Left renal cortex interstitium (tissue), 4 donors: ENCODE results near the gene USP34. TPM values are rescaled to one million over a fixed set of nuclear protein-coding genes. Genes with fewer than 3 reads are reported as not detected.

Source experiments
- DNase-seq, 4 donors: peaks; one replicate each; pipeline ENCODE4 v3.0.0-alpha.2; 2013; ENCODE audit warnings: low read depth in 4 of 4, low spot score in 2 of 4, missing footprints in 1 of 4
- polyA plus RNA-seq, 4 donors: library from polyadenylated mRNA; unstranded; fragments of 120-200 nt; gene quantifications; one replicate each; pipeline ENCODE4 v1.2.1, GENCODE V29; 2013; ENCODE audit not compliant: insufficient read length in 4 of 4

The USP34 gene
- polyA plus RNA-seq, 4 donors: 97.9 to 178 (median 121) TPM

DNA sequence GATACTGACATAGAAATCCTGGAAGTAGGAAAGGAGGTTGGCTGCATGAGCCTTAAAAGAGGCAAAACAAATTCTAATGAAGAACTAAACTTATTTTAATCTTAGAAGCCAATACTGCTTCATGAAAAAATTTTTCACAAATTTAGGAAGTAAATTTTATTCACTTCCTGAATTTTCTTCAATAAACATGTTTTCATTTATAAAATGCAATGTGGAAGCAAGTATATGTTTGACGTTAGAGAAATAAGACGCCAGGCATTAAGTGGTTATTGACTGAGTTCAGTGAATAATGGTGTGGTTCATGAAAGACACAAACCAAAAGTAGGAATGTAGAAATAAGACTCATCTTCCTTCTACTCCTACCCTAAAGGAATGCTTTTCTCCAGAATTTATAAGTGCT, 136.4 kb downstream of the USP34 start:
- no peak for DNase-seq

DNA sequence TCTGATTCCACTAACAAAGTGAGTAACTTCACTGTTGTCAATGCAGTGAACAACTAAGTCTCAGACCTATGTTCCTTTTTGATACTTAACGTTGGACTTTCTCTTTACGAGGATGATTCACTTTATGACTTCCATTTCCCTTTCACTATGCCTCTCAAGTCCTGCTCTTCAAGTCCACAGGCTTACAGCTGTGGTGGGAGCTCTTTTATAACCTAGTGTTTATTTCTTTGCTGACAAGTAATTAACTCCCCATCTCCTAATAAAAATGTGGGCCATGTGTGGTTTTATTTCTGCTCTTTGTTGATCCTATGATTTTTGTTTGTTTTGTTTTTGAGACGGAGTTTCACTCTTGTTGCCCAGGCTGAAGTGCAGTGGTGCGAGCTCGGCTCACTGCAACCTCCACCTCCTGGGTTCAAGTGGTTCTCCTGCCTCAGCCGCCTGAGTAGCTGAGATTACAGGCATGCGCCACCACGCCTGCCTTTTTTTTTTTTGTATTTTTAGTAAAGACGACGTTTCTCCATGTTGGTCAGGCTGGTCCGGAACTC, 142.1 kb downstream of the USP34 start:
- peak in 1 of 4 donors; percentile 7 for DNase-seq

- no peak for DNase-seq
Measured at GRCh38 chr2:61327173-61327572, 143.7 kb downstream of the USP34 start.

DNA sequence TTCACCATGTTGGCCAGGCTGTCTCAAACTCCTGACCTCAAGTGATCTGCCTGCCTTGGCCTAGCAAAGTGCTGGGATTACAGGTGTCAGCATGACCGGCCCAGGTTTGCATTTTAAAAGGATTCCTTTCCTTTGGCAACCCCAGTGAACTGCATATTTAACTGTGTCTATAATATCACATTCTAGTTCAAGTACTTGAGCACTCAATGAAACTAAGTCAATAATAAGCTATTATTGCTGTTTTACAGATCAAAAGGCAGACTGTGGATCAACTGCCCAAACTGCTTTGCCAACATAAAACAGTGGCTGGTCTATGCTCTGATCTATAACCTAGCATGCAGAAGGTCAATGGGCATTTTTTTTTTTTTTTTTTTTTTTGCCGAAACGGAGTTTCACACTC, 144.5 kb downstream of the USP34 start:
- DNase-seq: no peak

GRCh38 chr2:61320181-61320580, 150.7 kb downstream of the USP34 start:
- no peak for DNase-seq

DNA sequence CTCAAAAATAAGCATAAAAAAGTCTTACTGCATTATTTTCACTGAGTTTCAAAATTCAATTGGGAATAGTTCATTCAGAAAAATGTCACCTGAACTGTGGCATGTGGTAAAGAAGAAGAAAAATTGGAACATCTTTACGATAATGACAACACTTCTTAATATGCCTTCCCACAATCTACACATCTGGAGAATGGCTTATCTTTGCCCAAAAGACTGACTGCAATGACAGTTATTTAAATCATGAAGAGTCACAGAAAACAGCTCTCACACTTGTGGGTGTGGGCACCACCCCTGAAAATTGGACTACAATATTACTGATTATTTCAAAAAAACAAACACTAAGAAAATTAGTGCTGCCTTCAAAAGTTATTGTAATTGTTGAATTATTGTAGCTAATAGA, 152.3 kb downstream of the USP34 start:
- no peak for DNase-seq

DNA sequence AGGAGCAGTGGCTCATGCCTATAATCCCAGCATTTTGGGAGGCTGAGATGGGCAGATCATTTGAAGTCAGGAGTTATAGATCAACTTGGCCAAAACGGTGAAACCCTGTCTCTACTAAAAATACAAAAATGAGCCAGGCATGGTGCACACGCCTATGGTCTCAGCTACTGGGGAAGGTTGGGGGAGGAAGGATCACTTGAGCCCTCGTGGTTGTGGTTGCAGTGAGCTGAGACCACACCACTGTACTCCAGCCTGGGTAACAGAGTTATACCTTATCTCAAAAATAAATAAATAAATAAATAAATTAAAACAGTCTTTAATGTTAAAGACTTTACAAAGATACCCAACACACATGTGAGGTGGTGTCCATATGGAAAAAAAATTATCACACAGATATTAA, 174.9 kb downstream of the USP34 start:
- no peak for DNase-seq

GRCh38 chr2:61291851-61292575, 178.9 kb downstream of the USP34 start:
- DNase-seq: no peak

- DNase-seq: no peak
Measured at GRCh38 chr2:61288070-61288841, 182.6 kb downstream of the USP34 start.

- DNase-seq: no peak
Measured at GRCh38 chr2:61287254-61287653, 183.6 kb downstream of the USP34 start.

DNA sequence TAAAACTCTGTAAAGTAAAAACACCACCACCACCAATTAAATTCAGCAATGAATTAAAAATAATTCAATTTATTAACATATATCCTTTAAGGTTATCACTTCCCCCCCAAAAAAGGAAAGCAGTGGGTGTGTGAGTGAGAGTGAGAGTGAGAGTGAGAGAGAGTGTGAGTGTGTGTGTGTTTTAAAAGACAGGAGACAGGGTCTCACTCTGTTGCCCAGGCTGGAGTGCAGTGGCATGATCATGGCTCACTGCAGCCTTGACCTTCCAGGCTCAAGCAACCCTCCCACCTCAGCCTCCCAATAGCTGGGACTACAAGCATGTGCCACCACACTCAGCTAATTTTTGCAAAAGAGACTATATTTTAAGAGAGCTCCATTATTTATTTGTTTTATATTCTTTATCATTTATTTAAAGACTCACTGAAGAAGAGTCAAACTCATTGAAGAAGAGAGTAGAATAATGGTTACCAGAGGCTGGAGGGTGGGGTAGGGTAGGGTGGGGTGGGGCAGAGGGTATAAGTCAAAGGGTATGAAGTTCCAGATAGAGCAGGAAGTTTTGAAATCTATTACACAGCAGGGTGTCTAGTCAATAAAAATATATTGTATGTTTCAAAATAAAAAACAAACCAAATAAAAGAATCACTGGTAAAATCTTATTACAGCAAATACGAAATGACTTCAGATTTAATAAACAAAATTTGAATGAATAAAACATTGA, 187.3 kb downstream of the USP34 start:
- no peak for DNase-seq

DNA sequence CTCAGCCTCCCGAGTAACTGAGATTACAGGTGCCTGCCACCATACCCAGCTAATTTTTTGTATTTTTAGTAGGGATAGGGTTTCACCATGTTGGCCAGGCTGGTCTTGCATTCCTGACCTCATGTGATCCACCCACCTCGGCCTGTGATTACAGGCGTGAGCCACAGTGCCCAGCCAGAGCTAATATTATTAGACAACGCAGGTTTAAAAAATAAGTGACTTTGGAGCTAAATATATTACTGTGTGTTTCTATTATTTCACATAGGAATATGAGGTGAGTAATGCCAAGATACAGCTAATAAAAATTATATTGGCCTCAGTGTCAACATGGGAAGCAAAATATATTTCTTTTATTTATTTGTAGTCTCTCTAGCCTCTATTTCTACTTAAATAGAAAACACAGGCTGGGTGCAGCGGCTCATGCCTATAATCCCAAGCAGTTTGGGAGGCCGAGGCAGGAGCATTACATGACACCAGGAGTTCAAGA, 188.7 kb downstream of the USP34 start:
- DNase-seq: no peak

DNA sequence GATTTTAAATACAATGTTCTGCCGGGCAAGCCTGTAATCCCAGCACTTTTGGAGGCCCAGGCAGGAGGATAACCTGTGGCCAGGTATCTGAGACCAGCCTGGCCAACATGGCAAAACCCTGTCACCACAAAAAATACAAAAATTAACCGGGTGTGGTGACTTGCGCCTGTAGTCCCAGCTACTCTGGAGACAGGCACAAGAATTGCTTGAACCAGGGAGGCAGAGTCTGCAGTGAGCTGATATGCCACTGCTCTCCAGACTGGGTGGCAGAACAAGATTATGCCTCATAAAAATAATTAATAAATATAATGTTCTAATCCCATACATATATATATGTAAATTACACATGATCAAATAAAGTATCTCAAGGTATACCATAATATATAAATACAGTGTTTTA, 189.6 kb downstream of the USP34 start:
- DNase-seq: no peak

- no peak for DNase-seq
Measured at GRCh38 chr2:61277756-61278155, 193.1 kb downstream of the USP34 start.

- DNase-seq: no peak
Measured at GRCh38 chr2:61275575-61276184, 195.2 kb downstream of the USP34 start.

GRCh38 chr2:61272421-61273070, 198.3 kb downstream of the USP34 start:
- DNase-seq: no peak

DNA sequence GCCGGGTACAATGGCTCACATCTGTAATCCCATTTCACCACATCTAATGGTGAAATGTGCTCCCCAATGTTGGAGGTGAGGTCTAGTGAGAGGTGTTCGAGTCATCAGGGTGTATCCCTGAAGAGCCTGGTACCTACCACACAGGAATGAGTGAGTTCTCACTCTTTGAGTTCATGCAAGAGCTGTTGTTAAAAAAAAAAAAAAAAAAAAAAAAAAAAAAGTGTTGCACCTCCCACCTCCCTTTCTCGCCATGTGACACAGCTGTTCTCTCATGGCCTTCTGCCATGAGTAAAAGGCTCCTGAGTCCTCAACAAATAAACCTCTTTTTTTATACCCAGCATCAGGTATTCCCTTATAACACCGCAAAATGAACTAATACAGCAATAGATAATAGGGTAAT, 202.6 kb downstream of the USP34 start:
- no peak for DNase-seq

DNA sequence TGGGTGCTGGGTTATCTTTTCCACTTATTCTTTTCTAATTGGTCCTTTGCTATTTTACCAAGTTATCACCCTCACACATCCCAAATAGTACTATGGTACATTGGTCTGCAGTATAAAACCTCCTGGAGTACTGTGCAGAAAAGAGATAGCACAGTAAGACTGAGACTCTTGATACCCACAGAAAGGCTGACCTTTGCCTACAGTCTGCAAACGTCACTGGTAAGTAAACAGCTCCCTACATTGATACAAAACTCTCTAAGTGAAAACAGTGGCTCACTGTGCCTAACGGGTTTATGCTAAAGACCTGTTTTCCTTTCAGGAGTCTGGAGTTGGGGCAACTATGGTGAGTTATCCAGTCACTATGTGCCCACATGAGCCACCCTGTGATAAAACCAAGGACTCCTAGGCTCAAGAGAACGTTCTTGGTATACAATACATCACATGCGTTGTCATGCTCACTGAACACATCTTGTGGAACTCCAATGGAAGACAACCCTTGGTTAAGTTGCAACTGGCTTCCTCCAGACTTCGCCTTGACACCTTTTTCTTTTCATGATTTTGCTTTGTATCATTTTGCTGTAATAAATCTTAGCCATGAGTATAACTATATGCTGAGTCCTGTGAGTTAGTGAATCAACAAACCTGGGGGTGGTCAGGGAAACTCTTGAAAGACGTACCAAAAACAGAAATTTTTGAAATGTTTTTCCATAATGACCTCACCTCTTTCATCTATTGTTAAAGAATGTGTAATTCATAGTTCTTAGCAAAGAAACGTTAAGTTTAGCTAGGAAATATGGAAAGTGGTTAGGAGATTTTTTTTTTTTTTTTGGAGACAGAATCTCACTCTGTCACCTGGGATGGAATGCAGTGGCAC, 204.0 kb downstream of the USP34 start:
- no peak for DNase-seq

- no peak for DNase-seq
Measured at GRCh38 chr2:61263830-61264229, 207.1 kb downstream of the USP34 start.
